HG03103 (cell line): ENCODE results near the gene ELN.

Experiments
- ATAC-seq: cut with Tn5 transposase; IDR thresholded peaks from one replicate; pipeline ENCODE4 v1.9.1; 2021; ENCODE audit warnings: low read depth; ENCODE audit not compliant: unreplicated experiment

The ELN gene

GRCh38 chr7:74023092-74023536, 4.9 kb upstream of the ELN start:
- ATAC-seq = no peak

GRCh38 chr7:74023786-74024185, 4.2 kb upstream of the ELN start:
- ATAC-seq = no peak

- ATAC-seq = no peak
These were observed 2.8 kb upstream of the ELN start for GRCh38 chr7:74025146-74025545.

DNA sequence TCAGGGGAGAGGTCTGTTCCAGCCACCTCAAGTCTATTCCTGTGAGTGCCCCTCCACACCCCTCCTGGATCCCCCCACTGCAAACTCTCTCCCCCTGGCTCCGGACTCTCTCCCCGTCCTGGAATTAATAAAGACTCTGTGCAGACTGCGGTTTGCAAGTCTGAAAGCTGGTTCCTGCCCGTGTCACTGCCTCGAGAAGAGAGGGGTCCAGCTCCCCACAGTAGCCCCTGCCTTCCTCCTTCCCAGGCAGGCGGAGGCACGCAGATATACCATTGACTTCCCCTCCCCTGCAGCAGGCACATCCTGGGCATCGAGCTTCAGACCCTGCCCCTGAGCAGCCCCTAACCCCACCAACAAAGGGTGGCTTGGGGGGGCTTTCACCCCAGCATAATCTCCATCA, 2.2 kb upstream of the ELN start:
- no peak for ATAC-seq

GRCh38 chr7:74026406-74026902, 1.5 kb upstream of the ELN start:
- no peak for ATAC-seq

GRCh38 chr7:74026903-74027682, 880 bp upstream of the ELN start:
- ATAC-seq = no peak

- no peak for ATAC-seq
These were observed 407 bp downstream of the ELN start for GRCh38 chr7:74028321-74028838.

GRCh38 chr7:74029089-74029785, 1.3 kb downstream of the ELN start:
- no peak for ATAC-seq

DNA sequence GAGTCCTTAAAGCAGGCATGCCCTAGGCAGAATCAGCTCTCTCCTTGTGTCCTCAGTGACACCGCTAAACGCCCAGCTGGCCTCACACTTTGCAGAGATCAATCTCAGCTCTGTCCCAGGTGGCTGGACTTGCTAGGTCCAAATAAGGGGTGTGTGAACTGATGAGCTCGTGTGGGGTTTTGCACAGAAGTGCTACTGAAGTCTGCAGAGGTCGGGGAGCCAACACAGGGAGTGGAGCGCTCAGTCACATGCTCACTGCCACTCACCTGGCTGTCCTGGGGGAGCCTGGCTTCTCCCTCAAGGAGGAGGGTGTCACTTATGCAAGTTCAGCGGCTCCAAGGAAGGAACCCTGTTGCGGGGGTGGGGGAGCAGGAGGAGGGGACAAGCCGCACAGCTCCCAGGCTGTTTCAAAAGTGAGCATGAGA, 2.0 kb downstream of the ELN start:
- no peak for ATAC-seq

DNA sequence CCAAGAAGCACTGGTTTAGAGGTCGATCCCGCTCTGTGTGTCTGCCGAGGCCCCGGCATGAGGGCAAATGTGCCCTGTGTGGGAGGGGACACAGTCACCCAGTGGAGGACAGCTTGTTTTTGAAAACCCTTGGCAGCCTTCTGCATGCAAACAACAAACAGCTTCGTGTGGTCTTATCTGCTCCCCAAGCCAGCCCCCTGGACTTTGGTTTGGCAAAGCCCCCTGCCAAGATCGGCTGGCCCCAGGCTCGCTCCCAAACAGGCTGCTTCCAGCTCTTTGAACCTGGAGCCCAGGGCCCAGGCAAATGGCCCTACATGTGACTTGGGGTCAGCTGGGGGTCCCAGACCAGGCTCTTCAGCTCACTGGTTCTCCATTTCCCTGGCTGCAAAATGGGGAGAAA, 2.9 kb downstream of the ELN start:
- ATAC-seq = no peak

- no peak for ATAC-seq
These were observed 3.6 kb downstream of the ELN start for GRCh38 chr7:74031403-74032190.

DNA sequence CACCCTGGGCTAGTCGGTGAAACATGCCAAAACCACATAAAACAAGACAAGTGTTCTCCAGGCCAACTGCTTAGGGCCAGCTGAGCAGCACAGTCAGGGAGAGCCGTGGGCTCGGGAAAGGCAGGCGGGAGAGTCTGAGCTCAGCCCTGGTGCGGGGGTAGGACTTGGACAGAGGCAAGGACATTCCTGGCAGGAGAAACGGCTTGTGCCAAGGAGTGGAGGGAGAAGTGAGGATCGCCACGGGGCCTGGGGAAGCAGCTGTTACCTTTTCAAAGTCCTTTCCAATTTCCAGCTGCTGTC, 4.2 kb downstream of the ELN start:
- no peak for ATAC-seq

DNA sequence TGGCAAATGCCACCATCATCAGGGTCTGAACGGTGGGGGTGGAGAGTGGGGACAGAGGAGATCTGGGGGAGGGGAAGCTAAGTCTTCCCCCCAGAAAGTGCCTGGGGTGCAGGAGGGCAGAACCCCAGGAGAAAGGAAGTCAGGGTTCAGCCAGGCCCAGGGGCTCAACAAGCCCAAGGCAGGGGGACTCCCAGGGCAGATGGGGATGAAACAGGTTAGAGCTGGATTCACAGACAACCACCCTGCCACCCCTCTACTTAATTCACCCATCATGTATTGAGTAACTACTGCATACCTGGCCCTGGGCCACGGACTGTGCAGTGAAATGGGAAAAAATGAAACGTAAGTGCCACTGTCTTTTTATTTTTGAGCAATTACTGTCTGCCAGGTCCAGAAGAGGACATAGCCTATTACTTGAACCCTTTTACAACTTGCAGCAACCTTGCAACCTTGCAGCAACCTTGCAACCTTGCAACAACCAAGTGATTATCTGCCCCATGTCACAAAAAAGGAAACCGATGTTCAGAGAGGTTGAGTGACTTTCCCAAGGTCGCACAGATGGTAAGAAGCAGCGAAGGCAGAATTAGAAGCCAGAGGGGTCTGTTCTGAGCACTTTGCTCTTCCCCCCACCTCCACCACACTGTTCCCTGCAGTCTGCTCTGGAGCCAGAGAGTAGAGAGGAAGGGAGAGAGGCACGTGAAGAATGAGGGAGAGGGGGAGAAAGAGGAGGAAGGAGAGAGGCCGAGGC, 4.8 kb downstream of the ELN start:
- ATAC-seq = no peak

DNA sequence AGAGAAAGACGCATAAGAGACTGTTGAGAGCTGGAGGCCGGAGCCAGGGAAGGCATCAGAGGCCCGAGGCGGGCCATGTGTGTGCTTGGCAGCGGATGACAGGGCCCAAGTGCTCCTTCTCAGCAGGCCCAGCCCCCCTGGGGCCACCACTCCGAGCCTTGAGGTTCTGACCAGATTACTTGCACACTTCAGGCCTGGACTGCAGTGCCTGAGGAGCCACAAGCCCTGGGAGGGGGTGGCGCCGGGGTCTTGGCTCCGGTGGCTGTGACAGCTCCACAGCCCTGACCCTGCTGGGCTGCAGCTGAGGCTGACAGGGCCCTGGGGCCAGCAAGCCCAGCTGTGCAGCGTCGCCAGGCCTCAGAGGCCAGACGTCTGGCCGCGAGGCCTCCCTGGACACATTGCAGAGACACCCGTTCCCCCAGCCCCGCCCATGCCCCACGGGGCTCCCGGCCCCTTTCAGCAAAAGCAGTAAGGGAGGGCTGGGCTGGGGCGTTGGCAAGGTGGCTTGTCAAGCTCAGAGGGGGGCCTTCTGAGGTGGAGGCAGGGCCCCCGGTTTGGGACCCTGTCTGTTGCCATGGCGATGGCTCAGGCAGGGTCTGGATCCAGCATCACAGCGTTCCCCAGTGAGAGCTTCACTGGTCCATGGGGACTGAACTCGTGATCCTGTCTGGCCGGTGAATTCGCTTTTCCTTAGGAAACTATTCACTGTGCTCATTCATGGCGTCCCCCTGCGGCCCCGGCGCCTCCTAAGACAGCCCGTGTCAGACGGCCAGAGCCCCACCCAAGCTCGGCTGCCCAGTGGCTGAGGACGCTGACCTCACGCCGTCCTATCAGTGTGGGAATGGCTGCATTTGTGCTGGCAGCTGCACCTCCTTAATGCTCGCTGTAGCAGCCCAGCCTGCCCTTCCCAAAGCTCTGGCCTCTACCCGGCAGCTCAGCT, 5.7 kb downstream of the ELN start:
- no peak for ATAC-seq

DNA sequence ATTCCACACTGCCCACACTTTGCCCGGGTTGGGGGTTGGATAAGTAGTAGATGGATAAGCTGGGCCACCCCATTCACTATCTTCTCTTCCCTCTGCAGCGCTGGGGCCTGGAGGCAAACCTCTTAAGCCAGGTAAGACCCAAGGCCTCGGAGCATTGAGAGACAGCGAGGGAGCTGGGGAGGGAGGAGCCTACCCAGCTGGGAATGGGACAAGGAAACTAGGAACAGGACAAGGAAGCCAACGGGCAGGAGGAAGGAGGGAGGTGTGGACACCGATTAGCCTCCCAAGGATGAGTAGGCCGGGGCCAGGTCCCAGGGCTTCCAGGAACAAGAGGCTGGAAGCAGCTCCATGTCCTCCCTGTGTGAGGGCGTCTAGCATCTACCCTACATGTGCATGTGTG, 9.6 kb downstream of the ELN start:
- ATAC-seq = no peak

DNA sequence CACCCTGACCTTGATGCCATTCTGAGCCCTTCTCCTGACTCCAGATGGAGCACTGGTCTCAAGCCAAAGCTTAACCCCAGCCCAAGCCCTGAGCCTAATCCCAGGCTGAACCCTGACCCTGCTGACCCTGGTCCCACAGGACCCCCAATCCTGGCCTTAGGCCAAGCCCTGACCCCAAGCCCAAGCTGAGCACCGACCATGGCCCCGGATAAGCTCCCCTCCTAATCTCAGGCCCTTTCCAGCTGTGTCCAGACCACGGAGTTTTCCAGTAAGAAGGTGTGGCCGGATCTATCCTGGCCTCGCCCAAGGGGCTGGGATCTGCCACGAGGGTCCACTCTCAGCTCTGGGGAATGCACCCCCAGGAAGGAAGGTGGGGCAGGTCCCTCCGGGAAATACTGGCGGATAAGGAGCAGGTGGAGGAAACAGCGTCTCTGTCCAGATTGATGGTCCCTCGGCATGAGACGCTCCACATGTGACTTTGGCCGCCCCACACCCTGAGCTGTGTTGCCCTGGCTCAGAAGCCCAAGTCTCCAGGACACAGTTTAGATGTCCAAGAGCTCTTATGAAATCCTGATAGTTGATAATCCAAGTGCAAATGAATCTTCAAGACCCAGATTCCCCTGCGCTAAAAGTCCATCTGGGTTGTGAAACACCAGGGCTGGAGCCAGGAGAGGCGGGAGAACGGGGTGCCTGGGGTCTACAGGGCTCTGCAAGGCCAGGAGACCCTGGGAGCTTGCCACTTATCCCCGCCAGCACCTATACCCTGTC, 10.4 kb downstream of the ELN start:
- no peak for ATAC-seq

DNA sequence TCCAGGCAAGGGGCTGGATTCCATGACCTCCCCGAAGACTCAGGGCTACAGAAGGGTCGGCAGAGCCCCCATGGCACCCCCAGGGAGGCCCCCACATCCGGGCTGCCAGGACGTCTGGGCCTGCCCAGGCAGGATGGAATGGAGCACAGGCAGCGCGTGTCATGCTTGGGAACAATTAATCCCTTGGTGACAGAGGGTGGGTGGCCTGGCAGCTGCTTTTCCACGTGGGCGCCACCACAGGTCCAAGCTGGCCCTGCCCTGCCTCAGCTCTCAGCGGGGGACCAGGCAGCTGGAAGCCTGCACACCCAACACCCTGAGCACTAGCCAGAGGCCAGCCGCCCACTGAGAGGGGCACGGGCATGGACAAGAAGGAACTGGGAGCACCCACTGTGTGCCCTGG, 11.4 kb downstream of the ELN start:
- no peak for ATAC-seq

DNA sequence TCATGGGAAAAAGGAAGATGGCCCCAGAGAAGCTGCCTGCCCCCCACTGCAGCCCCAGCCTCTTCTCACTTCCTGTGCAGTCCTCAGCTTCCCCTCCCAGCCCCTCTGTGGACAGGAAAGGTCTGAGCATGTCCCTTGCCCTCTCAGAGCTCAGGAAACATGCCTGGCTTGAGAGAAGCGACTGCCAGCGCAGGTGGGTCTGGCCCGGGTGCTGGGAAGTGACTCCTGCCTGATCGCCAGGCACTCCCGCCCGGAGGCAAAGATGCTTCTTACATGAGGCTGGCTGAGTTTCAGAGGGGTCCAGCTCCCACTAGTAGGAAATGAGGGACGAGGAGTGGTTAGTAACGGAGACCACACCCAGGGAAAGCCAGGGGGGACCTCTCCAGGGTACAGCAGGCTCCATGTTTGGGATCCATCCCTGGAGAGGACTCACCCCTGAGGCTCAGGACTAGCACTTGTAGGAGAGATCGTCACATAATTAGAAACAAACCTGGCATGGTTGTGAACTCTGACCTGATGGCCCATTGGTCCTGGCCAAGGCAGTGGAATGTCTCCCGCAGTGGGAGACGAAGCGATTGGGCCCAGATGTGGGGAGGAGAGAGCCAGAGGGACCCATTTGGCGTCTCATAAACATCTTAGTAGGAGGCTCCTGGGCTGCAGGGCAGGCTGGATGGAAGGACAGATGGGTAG, 12.3 kb downstream of the ELN start:
- ATAC-seq = no peak
